Neural progenitor cell (in vitro differentiated cells): ENCODE measurements around the gene RPS6KA5. TPM values are rescaled to one million over a fixed set of nuclear protein-coding genes. Genes with fewer than 3 reads are reported as not detected.
"Not testable (repeated sequence)": the region's sequence is repeated elsewhere in the genome, so short reads cannot be mapped to it uniquely, and the experiment has no call there.

Experiments used
- DNase-seq: peaks from one replicate; pipeline ENCODE4 v3.0.0-alpha.2; 2016; ENCODE audit warnings: low spot score
- H2AFZ ChIP-seq: fragments of 200-600 bp; sonication (generic); replicated peaks from 2 replicates; pipeline ENCODE4 v1.6.1; 2016; ENCODE audit warnings: antibody characterized with exemption
- H3F3A ChIP-seq: fragments of 200-600 bp; sonication (generic); 2 replicates; pipeline ENCODE4 v1.6.1; 2016; ENCODE audit warnings: antibody characterized with exemption, low read depth
- H3K27ac ChIP-seq: fragments of 200-600 bp; sonication (generic); 2 replicates; pipeline ENCODE4 v1.5.1; 2016; ENCODE audit warnings: mild to moderate bottlenecking
- H3K27me3 ChIP-seq: fragments of 200-600 bp; sonication (generic); 2 replicates; pipeline ENCODE4 v1.6.1; 2016; ENCODE audit warnings: mild to moderate bottlenecking, moderate library complexity
- H3K36me3 ChIP-seq: fragments of 200-600 bp; sonication (generic); 2 replicates; pipeline ENCODE4 v1.5.1; 2016
- H3K4me1 ChIP-seq: fragments of 200-600 bp; sonication (generic); 2 replicates; pipeline ENCODE4 v1.6.1; 2016; ENCODE audit warnings: mixed run types
- H3K4me2 ChIP-seq: fragments of 200-600 bp; sonication (generic); 2 replicates; pipeline ENCODE4 v1.6.1; 2016
- H3K4me3 ChIP-seq: fragments of 200-600 bp; sonication (generic); 2 replicates; pipeline ENCODE4 v1.5.1; 2016
- H3K79me2 ChIP-seq: fragments of 200-600 bp; sonication (generic); 2 replicates; pipeline ENCODE4 v1.6.1; 2016; ENCODE audit warnings: low read depth
- H3K9ac ChIP-seq: fragments of 200-600 bp; sonication (generic); 2 replicates; pipeline ENCODE4 v1.6.1; 2016
- H3K9me3 ChIP-seq: fragments of 200-600 bp; sonication (generic); 2 replicates; pipeline ENCODE4 v1.5.1; 2016; ENCODE audit warnings: low read depth
- H4K20me1 ChIP-seq: fragments of 200-600 bp; sonication (generic); 2 replicates; pipeline ENCODE4 v1.6.1; 2016; ENCODE audit warnings: low read depth
- H3K27ac Mint-ChIP-seq: 3 replicates; pipeline ENCODE4 v1.8.0; 2021; ENCODE audit warnings: mixed read lengths
- H3K27me3 Mint-ChIP-seq: 2 replicates; pipeline ENCODE4 v1.8.0; 2022; ENCODE audit warnings: low read depth, mild to moderate bottlenecking, inconsistent platforms, moderate library complexity, mixed read lengths; ENCODE audit not compliant: insufficient read depth
- H3K36me3 Mint-ChIP-seq: 3 replicates; pipeline ENCODE4 v1.8.0; 2021; ENCODE audit warnings: mixed read lengths
- H3K4me1 Mint-ChIP-seq: 3 replicates; pipeline ENCODE4 v1.8.0; 2021; ENCODE audit warnings: mixed read lengths
- H3K4me3 Mint-ChIP-seq: 3 replicates; pipeline ENCODE4 v1.8.0; 2021; ENCODE audit warnings: mild to moderate bottlenecking, moderate library complexity, mixed read lengths
- H3K9me3 Mint-ChIP-seq: 3 replicates; pipeline ENCODE4 v1.8.0; 2020; ENCODE audit warnings: mixed read lengths
- CTCF ChIP-seq: fragments of 200-600 bp; sonication (generic); IDR thresholded peaks from 2 replicates; pipeline ENCODE4 v1.5.1; 2017; ENCODE audit warnings: antibody characterized with exemption, mild to moderate bottlenecking
- EZH2 ChIP-seq: fragments of 200-600 bp; sonication (generic); IDR thresholded peaks from 2 replicates; pipeline ENCODE4 v1.6.1; 2017; ENCODE audit warnings: antibody characterized with exemption, mild to moderate bottlenecking, moderate library complexity
- EZH2phosphoT487 ChIP-seq: fragments of 200-600 bp; sonication (generic); IDR thresholded peaks from 2 replicates; pipeline ENCODE4 v1.6.1; 2017; ENCODE audit warnings: antibody characterized with exemption
- total RNA-seq: library from RNA; depleted of rRNA; stranded (reverse); fragments of >200 nt; gene quantifications from 2 replicates; pipeline ENCODE4 v1.2.3, GENCODE V29; 2015; ENCODE audit warnings: low replicate concordance

Gene RPS6KA5
- total RNA-seq, 1 donor from 2014 or later, result 8.3 TPM

GRCh38 chr14:91036741-91037469 is 23.5 kb downstream of the RPS6KA5 start:
- Histone ChIP-seq H3K27me3 (no peaks in the 10 kb centered on the region), H3K4me2 (no peak overlapping the region), H3F3A (no peaks in the 10 kb centered on the region), H4K20me1 (no peaks in the 10 kb centered on the region), H3K9me3 (no peaks in the 10 kb centered on the region), H3K4me3 (no peak overlapping the region), H3K79me2 (no peaks in the 10 kb centered on the region), H3K4me1 (peaks cover 5% of the 10 kb centered on the region), H3K9ac (no peak overlapping the region), H3K27ac (no peak overlapping the region), H3K36me3 (no peaks in the 10 kb centered on the region), H2AFZ (no peak overlapping the region)
- TF ChIP-seq EZH2, result no peak
- TF ChIP-seq EZH2phosphoT487, result no peak
- TF ChIP-seq CTCF, result no peak
- H3K27ac Mint-ChIP-seq, result no peak overlapping the region
- no peaks in the 10 kb centered on the region for H3K36me3 Mint-ChIP-seq
- peaks cover 5% of the 10 kb centered on the region for H3K4me1 Mint-ChIP-seq
- H3K4me3 Mint-ChIP-seq, result no peak overlapping the region
- no peaks in the 10 kb centered on the region for H3K9me3 Mint-ChIP-seq
- peaks cover 2% of the 10 kb centered on the region for H3K27me3 Mint-ChIP-seq
- no peak for DNase-seq

GRCh38 chr14:91035855-91036254 is 24.6 kb downstream of the RPS6KA5 start:
- Histone ChIP-seq H3F3A (no peaks in the 10 kb centered on the region), H4K20me1 (no peaks in the 10 kb centered on the region), H3K9me3 (no peaks in the 10 kb centered on the region), H3K27ac (no peak overlapping the region), H3K9ac (no peak overlapping the region), H3K4me3 (no peak overlapping the region), H3K27me3 (no peaks in the 10 kb centered on the region), H3K4me1 (peaks cover 10% of the 10 kb centered on the region), H3K79me2 (no peaks in the 10 kb centered on the region), H2AFZ (no peak overlapping the region), H3K36me3 (no peaks in the 10 kb centered on the region), H3K4me2 (no peak overlapping the region)
- Mint-ChIP-seq H3K9me3 (no peaks in the 10 kb centered on the region), H3K4me1 (peaks cover 5% of the 10 kb centered on the region), H3K4me3 (no peak overlapping the region), H3K36me3 (no peaks in the 10 kb centered on the region), H3K27ac (no peak overlapping the region), H3K27me3 (peaks cover 2% of the 10 kb centered on the region)
- DNase-seq, result no peak
- TF ChIP-seq EZH2 (no peak), CTCF (no peak), EZH2phosphoT487 (no peak)

GRCh38 chr14:91034379-91034778 is 26.1 kb downstream of the RPS6KA5 start:
- H3K36me3 ChIP-seq, H3K4me3 Mint-ChIP-seq, DNase-seq, H3K79me2 ChIP-seq, H3K27ac Mint-ChIP-seq, H3K4me2 ChIP-seq, H3K4me1 Mint-ChIP-seq, H4K20me1 ChIP-seq, H3K36me3 Mint-ChIP-seq, H2AFZ ChIP-seq, H3K27ac ChIP-seq, H3K9me3 Mint-ChIP-seq, H3F3A ChIP-seq, H3K27me3 Mint-ChIP-seq, H3K9ac ChIP-seq, H3K9me3 ChIP-seq, H3K4me3 ChIP-seq, H3K27me3 ChIP-seq: not testable (repeated sequence)
- peaks cover 10% of the 10 kb centered on the region for H3K4me1 ChIP-seq

GRCh38 chr14:91032248-91032647 is 28.2 kb downstream of the RPS6KA5 start:
- Mint-ChIP-seq H3K9me3 (no peaks in the 10 kb centered on the region), H3K27me3 (peaks cover 2% of the 10 kb centered on the region), H3K27ac (no peak overlapping the region), H3K4me3 (no peak overlapping the region), H3K4me1 (peaks cover 8% of the 10 kb centered on the region), H3K36me3 (no peaks in the 10 kb centered on the region)
- Histone ChIP-seq H3K27ac (no peak overlapping the region), H3K4me3 (no peak overlapping the region), H3K27me3 (no peaks in the 10 kb centered on the region), H3K79me2 (no peaks in the 10 kb centered on the region), H3K4me2 (no peak overlapping the region), H3F3A (no peaks in the 10 kb centered on the region), H3K4me1 (peaks cover 10% of the 10 kb centered on the region), H3K36me3 (no peaks in the 10 kb centered on the region), H4K20me1 (no peaks in the 10 kb centered on the region), H3K9ac (no peak overlapping the region), H3K9me3 (no peaks in the 10 kb centered on the region), H2AFZ (no peak overlapping the region)
- DNase-seq, result no peak
- no peak for TF ChIP-seq EZH2phosphoT487
- no peak for TF ChIP-seq CTCF
- TF ChIP-seq EZH2, result no peak
